ENCODE measurements around the gene MTX2.

The MTX2 gene

GRCh38 chr2:176251928-176252327 lies 17.3 kb upstream of the MTX2 start:
- Histone ChIP-seq H3K9me3 (replicated peaks in 1 of 11) (peaks cover 0 to 12% (median 6%) of the 10 kb centered on the region in 11 experiments; a peak in 8 of 22 replicates), H3K4me2 (no peak overlapping the region), H4K20me1 (no peaks in the 10 kb centered on the region), H3K27ac (no peak overlapping the region), H3K9ac (no peak overlapping the region), H3K4me3 (no peak overlapping the region), H3K27me3 (no peaks in the 10 kb centered on the region), H3K36me3 (no peaks in the 10 kb centered on the region), H3K4me1 (no peaks in the 10 kb centered on the region)
- no peak for TF ChIP-seq Cebpa-rat (IDR thresholded peaks at IDR 0.05)

DNA sequence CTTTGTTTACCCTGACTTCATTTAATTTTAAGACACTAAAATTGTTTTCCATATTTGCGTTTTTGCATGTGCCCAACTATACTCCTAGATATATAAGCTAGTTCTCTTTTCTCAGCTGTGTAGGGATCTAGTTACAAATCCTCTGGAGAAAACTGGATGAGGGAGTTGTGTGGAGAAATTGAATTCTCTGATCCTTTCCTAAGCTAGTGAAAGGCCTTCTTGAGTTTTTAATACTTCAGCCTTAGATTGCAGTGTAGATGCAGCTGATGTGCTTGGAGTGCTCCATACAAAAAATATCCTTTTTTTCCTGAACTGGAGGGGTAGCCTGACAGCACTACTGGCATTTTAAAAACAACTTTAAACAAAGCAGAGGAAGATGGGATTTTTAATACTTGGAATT lies 8.6 kb upstream of the MTX2 start:
- no peak overlapping the region for H3K4me3 ChIP-seq
- peaks cover 0 to 4% (median 0%) of the 10 kb centered on the region in 11 experiments; a peak in 2 of 22 replicates for H3K9me3 ChIP-seq (replicated peaks in 1 of 11)
- H3K27ac ChIP-seq: no peak overlapping the region
- peaks cover 0 to 17% (median 0%) of the 10 kb centered on the region in 10 experiments; a peak in 6 of 20 replicates for H3K4me1 ChIP-seq
- no peaks in the 10 kb centered on the region for H3K27me3 ChIP-seq
- no peak overlapping the region for H3K9ac ChIP-seq
- H4K20me1 ChIP-seq: no peaks in the 10 kb centered on the region
- H3K4me2 ChIP-seq: peak overlapping the region in 2 of 11 experiments; percentile 9 to 38; a peak in 2 of 22 replicates
- H3K36me3 ChIP-seq: no peaks in the 10 kb centered on the region
- no peak for TF ChIP-seq Cebpa-rat (IDR thresholded peaks at IDR 0.05)

- Histone ChIP-seq H3K27me3 (no peaks in the 10 kb centered on the region), H3K4me3 (no peak overlapping the region), H4K20me1 (no peaks in the 10 kb centered on the region), H3K27ac (no peak overlapping the region), H3K4me1 (peaks cover 0 to 17% (median 0%) of the 10 kb centered on the region in 10 experiments; a peak in 6 of 20 replicates), H3K9me3 (replicated peaks in 1 of 11) (peaks cover 0 to 4% (median 0%) of the 10 kb centered on the region in 11 experiments; a peak in 2 of 22 replicates), H3K4me2 (peak overlapping the region in 2 of 11 experiments; percentile 9 to 38; a peak in 2 of 22 replicates), H3K36me3 (no peaks in the 10 kb centered on the region), H3K9ac (no peak overlapping the region)
- no peak for TF ChIP-seq Cebpa-rat (IDR thresholded peaks at IDR 0.05)
Observed at GRCh38 chr2:176261136-176261535, 8.1 kb upstream of the MTX2 start.

- H3K4me2 ChIP-seq: peak overlapping the region; percentile 77 to 92 (median 88)
- H3K9ac ChIP-seq: peak overlapping the region; percentile 85 to 94 (median 87)
- H4K20me1 ChIP-seq: peaks cover 0 to 12% (median 0%) of the 10 kb centered on the region in 11 experiments; a peak in 5 of 22 replicates
- peak overlapping the region; percentile 62 to 87 (median 82) for H3K4me3 ChIP-seq
- peak overlapping the region; percentile 78 to 92 (median 88); a peak in 21 of 22 replicates for H3K27ac ChIP-seq
- peaks cover 7 to 13% (median 10%) of the 10 kb centered on the region in 10 experiments; a peak in 16 of 20 replicates for H3K4me1 ChIP-seq
- H3K27me3 ChIP-seq: no peaks in the 10 kb centered on the region
- TF ChIP-seq Cebpa-rat (IDR thresholded peaks at IDR 0.05): no peak
- peaks cover 0 to 4% (median 0%) of the 10 kb centered on the region in 11 experiments; a peak in 2 of 22 replicates for H3K9me3 ChIP-seq (replicated peaks in 1 of 11)
- peaks cover 0 to 4% (median 0%) of the 10 kb centered on the region in 11 experiments; a peak in 4 of 22 replicates for H3K36me3 ChIP-seq
Observed at GRCh38 chr2:176268976-176269318, 295 bp upstream of the MTX2 start.

- peak overlapping the region; percentile 62 to 87 (median 82) for H3K4me3 ChIP-seq
- peaks cover 0 to 4% (median 0%) of the 10 kb centered on the region in 11 experiments; a peak in 6 of 22 replicates for H3K36me3 ChIP-seq
- H3K9ac ChIP-seq: peak overlapping the region; percentile 85 to 94 (median 87)
- peak overlapping the region; percentile 78 to 92 (median 88); a peak in 21 of 22 replicates for H3K27ac ChIP-seq
- H3K4me1 ChIP-seq: peaks cover 7 to 13% (median 10%) of the 10 kb centered on the region in 10 experiments; a peak in 16 of 20 replicates
- no peaks in the 10 kb centered on the region for H3K27me3 ChIP-seq
- peaks cover 0 to 25% (median 7%) of the 10 kb centered on the region in 11 experiments; a peak in 11 of 22 replicates for H4K20me1 ChIP-seq
- no peak for TF ChIP-seq Cebpa-rat (IDR thresholded peaks at IDR 0.05)
- peaks cover 0 to 3% (median 0%) of the 10 kb centered on the region in 11 experiments; a peak in 2 of 22 replicates for H3K9me3 ChIP-seq (replicated peaks in 1 of 11)
- peak overlapping the region; percentile 77 to 92 (median 88) for H3K4me2 ChIP-seq
Observed at GRCh38 chr2:176270100-176270750, 983 bp downstream of the MTX2 start.

GRCh38 chr2:176272870-176273459 lies 3.7 kb downstream of the MTX2 start:
- no peak overlapping the region for H3K4me2 ChIP-seq

GRCh38 chr2:176278927-176279326 lies 9.7 kb downstream of the MTX2 start:
- Histone ChIP-seq H3K27me3 (no peaks in the 10 kb centered on the region), H3K4me1 (peaks cover 0 to 11% (median 8%) of the 10 kb centered on the region in 10 experiments; a peak in 14 of 20 replicates), H3K9ac (no peak overlapping the region), H3K4me2 (no peak overlapping the region), H3K36me3 (peaks cover 0 to 4% (median 0%) of the 10 kb centered on the region in 11 experiments; a peak in 4 of 22 replicates), H3K4me3 (no peak overlapping the region), H4K20me1 (peaks cover 4 to 57% (median 15%) of the 10 kb centered on the region in 11 experiments; a peak in 13 of 22 replicates), H3K9me3 (replicated peaks in 1 of 11) (no peaks in the 10 kb centered on the region), H3K27ac (no peak overlapping the region)
- no peak for TF ChIP-seq Cebpa-rat (IDR thresholded peaks at IDR 0.05)

More at GRCh38 chr2:176272870-176273459, 3.7 kb downstream of the MTX2 start:
- no peak overlapping the region for H3K27ac ChIP-seq
- H3K36me3 ChIP-seq: peaks cover 0 to 4% (median 0%) of the 10 kb centered on the region in 11 experiments; a peak in 7 of 22 replicates
- peaks cover 4 to 37% (median 10%) of the 10 kb centered on the region in 11 experiments; a peak in 13 of 22 replicates for H4K20me1 ChIP-seq
- no peak for TF ChIP-seq Cebpa-rat (IDR thresholded peaks at IDR 0.05)
- H3K27me3 ChIP-seq: no peaks in the 10 kb centered on the region
- H3K4me1 ChIP-seq: peaks cover 7 to 13% (median 10%) of the 10 kb centered on the region in 10 experiments; a peak in 16 of 20 replicates
- H3K4me3 ChIP-seq: no peak overlapping the region
- no peaks in the 10 kb centered on the region for H3K9me3 ChIP-seq (replicated peaks in 1 of 11)
- 0 out of 22 replicates have a peak overlapping the region, but pooled peaks of 1 of the 11 experiments have one; percentile 55 for H3K9ac ChIP-seq

DNA sequence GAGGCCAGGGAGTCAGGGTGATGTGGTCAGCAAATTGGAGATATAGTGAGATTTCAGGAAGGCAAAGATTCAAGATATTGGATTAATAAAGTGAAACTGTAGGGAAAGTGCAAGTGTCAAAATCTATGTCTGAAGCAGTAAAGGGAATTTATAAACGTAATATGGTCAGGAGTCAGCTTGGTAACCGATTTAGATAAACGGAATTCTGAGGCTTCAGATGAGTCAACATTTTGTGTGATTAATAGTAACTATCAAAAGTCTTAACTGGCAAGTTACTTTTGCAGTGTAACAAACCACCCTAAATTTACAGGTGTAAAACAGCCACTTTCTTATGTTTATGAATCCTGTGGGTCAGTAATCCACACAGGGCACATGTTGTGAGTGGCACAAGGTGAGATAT lies 10.9 kb downstream of the MTX2 start:
- no peak overlapping the region for H3K4me2 ChIP-seq
- H3K9ac ChIP-seq: no peak overlapping the region
- H3K9me3 ChIP-seq (replicated peaks in 1 of 11): no peaks in the 10 kb centered on the region
- H3K27me3 ChIP-seq: no peaks in the 10 kb centered on the region
- no peak overlapping the region for H3K27ac ChIP-seq
- peaks cover 0 to 11% (median 8%) of the 10 kb centered on the region in 10 experiments; a peak in 14 of 20 replicates for H3K4me1 ChIP-seq
- no peak overlapping the region for H3K4me3 ChIP-seq
- H4K20me1 ChIP-seq: peaks cover under 1 to 57% (median 9%) of the 10 kb centered on the region in 11 experiments; a peak in 12 of 22 replicates
- TF ChIP-seq Cebpa-rat (IDR thresholded peaks at IDR 0.05): no peak
- peaks cover 0 to 4% (median 0%) of the 10 kb centered on the region in 11 experiments; a peak in 2 of 22 replicates for H3K36me3 ChIP-seq

Data from BLaER1 treated with 17β-estradiol and CSF1 and Interleukin-3, amounts not matched to agents 10 nM and 100 nM (cell line).